NCI-H460 (cell line): ENCODE measurements around the gene JAK3. TPM values are rescaled to one million over a fixed set of nuclear protein-coding genes. Genes with fewer than 3 reads are reported as not detected.
A peak's percentile ranks its signal among the peaks of the same experiment; 100 is the strongest.
"Not testable (repeated sequence)": the region's sequence is repeated elsewhere in the genome, so short reads cannot be mapped to it uniquely, and the experiment has no call there.

Experiments
- DNase-seq: peaks from one replicate; pipeline ENCODE4 v3.0.0-alpha.2; 2016; ENCODE audit warnings: low read depth; ENCODE audit errors: extremely low read depth
- total RNA-seq: library from RNA; depleted of rRNA; stranded (reverse); fragments of >200 nt; shearing (Covaris generic); gene quantifications from 2 replicates; pipeline ENCODE4 v1.2.3, GENCODE V29; 2014

The JAK3 gene
- total RNA-seq, 1 experiment from 2014 or later = 1.4 TPM

GRCh38 chr19:17811103-17811502 is 36.7 kb downstream of the JAK3 start:
- DNase-seq = no peak

GRCh38 chr19:17807731-17808316 is 40.0 kb downstream of the JAK3 start:
- no peak for DNase-seq

GRCh38 chr19:17806945-17807344 is 40.8 kb downstream of the JAK3 start:
- no peak for DNase-seq

- DNase-seq = no peak
Observed at GRCh38 chr19:17805427-17805826, 42.4 kb downstream of the JAK3 start.

GRCh38 chr19:17803264-17803896 is 44.4 kb downstream of the JAK3 start:
- DNase-seq = no peak

GRCh38 chr19:17802137-17802858 is 45.5 kb downstream of the JAK3 start:
- DNase-seq = no peak

GRCh38 chr19:17798599-17798998 is 49.2 kb downstream of the JAK3 start:
- DNase-seq = not testable (repeated sequence)

- DNase-seq = peak; percentile 54
Observed at GRCh38 chr19:17797424-17798201, 50.2 kb downstream of the JAK3 start.

GRCh38 chr19:17796838-17797423 is 50.9 kb downstream of the JAK3 start:
- DNase-seq = no peak

GRCh38 chr19:17796013-17796837 is 51.6 kb downstream of the JAK3 start:
- DNase-seq = no peak

GRCh38 chr19:17795495-17795856 is 52.3 kb downstream of the JAK3 start:
- no peak for DNase-seq

- no peak for DNase-seq
Observed at GRCh38 chr19:17794731-17795494, 52.9 kb downstream of the JAK3 start, which contains the start of gene B3GNT3. B3GNT3 (plus strand) TSS chr19:17795138; CDS start chr19:17807808, 12,670 bp downstream.

GRCh38 chr19:17794412-17794730 is 53.4 kb downstream of the JAK3 start:
- no peak for DNase-seq

- DNase-seq = no peak
Observed at GRCh38 chr19:17790059-17790780, 57.6 kb downstream of the JAK3 start.

GRCh38 chr19:17788632-17789031 is 59.1 kb downstream of the JAK3 start:
- DNase-seq = no peak

GRCh38 chr19:17787274-17787913 is 60.4 kb downstream of the JAK3 start:
- no peak for DNase-seq

GRCh38 chr19:17784201-17785008 is 63.4 kb downstream of the JAK3 start:
- DNase-seq = peak; percentile 51
